ENCODE measurements around the gene BEGAIN.

Gene BEGAIN

GRCh38 chr14:100587086-100587762 is at the start of gene BEGAIN:
Gene BEGAIN (minus strand): TSS chr14:100587417. CDS start chr14:100587290, 127 bp downstream.
- DNase-seq (ENCODE audit: low read depth): no peak
- H3K4me3 ChIP-seq (ENCODE audit: low read depth, low read length): peak within 1 kb of the TSS; percentile 47
- in situ Hi-C loops (cut with HindIII; ENCODE audit: low sequenced_read_pairs): no loop called here
- TF ChIP-seq CTCF (IDR thresholded peaks at IDR 0.05; ENCODE audit: low read depth, low read length, missing control alignments): no peak

DNA sequence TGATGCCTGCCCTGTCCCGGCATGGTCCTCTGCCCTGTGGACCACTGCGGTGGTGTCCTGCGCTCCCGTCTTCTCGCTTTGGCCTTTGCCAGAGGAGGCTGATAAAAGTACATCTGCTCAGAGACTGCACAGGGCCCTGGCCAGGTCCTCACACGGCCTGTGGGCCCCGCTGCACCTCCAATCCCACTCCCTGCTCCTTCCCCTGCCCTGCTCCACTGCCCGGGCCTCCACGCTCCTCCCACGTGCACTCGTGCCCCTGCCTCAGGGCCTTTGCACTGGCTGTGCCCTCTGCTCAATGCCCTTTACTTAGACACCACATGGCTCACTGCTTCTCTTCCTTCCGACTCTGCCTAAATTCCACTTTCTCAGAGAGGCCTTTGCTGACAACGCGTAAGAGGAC is 49.3 kb upstream of the BEGAIN start:
- DNase-seq (ENCODE audit: low read depth): no peak
- no peak overlapping the region for H3K4me3 ChIP-seq (ENCODE audit: low read depth, low read length)
- TF ChIP-seq CTCF (IDR thresholded peaks at IDR 0.05; ENCODE audit: low read depth, low read length, missing control alignments): no peak
- in situ Hi-C loops (cut with HindIII; ENCODE audit: low sequenced_read_pairs): loop anchor here (5.0 kb wide), 1 partner anchor 54 kb away; no protein-coding TSS in a partner anchor

DNA sequence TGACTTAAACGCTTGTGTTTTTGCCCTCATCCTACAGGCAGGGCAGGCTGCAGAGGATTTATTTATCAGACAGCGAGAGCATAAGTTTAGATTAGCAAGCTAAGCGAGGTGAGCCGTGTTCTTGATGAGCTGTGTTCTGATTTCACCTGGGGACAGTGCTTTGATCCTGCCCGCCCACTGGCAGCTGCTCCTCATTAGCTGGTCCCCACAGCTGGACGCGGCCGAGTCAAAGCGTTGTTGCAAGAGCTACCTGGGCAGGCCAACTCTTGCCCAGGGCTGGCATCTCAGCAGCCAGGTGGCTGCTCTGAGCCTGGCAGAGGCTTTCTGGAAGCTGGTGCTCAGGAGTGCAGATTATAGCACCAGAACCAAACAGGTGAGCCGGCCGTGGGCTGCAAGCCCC is 46.8 kb upstream of the BEGAIN start:
- in situ Hi-C loops (cut with HindIII; ENCODE audit: low sequenced_read_pairs): no loop called here
- no peak overlapping the region for H3K4me3 ChIP-seq (ENCODE audit: low read depth, low read length)
- no peak for TF ChIP-seq CTCF (IDR thresholded peaks at IDR 0.05; ENCODE audit: low read depth, low read length, missing control alignments)
- DNase-seq (ENCODE audit: low read depth): no peak

- no peak overlapping the region for H3K4me3 ChIP-seq (ENCODE audit: low read depth, low read length)
- in situ Hi-C loops (cut with HindIII; ENCODE audit: low sequenced_read_pairs): no loop called here
- TF ChIP-seq CTCF (IDR thresholded peaks at IDR 0.05; ENCODE audit: low read depth, low read length, missing control alignments): no peak
- no peak for DNase-seq (ENCODE audit: low read depth)
Measured at GRCh38 chr14:100633406-100633805, 46.2 kb upstream of the BEGAIN start.

DNA sequence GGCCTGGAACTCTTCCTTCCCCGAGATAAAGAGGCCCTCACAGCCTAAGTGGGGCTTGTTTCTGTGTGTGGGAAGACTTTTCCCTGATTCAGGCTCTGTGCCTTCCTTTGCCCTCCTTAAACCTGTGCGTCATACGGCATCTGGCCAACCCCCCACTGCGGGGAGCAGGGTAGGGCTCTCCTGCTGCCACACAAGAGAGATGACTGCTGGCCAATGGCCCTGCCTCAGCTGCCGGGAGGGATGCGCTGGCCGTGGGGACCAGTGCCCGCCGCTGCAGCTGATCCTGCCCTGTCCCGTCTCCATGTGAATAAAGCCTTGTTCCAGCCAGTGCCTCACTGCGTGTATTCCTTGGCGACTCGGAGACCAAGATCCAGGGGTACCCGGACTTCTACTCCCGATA is 42.5 kb upstream of the BEGAIN start:
- no peak for TF ChIP-seq CTCF (IDR thresholded peaks at IDR 0.05; ENCODE audit: low read depth, low read length, missing control alignments)
- in situ Hi-C loops (cut with HindIII; ENCODE audit: low sequenced_read_pairs): no loop called here
- peak; percentile 60 for DNase-seq (ENCODE audit: low read depth)
- H3K4me3 ChIP-seq (ENCODE audit: low read depth, low read length): no peak overlapping the region

DNA sequence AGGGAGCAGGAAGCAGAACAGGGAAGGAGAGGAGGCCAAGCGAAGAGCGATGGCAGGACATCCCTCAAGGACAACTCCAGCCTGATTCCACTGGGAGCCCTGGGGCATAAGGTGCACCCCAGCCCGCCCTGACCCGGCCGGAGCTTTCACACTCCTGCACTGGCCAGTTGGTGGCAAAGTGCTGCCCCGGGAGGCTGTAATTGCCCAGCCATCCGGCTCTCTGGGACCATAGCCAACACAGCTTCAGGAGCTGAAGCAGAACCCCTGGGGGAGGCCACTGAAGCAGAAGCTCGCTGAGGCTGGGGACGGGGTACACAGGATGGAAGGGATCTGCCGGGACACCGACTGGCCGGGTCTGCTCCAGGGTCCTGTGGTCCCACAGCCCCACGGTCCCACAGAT is 41.9 kb upstream of the BEGAIN start:
- no peak for DNase-seq (ENCODE audit: low read depth)
- no peak overlapping the region for H3K4me3 ChIP-seq (ENCODE audit: low read depth, low read length)
- in situ Hi-C loops (cut with HindIII; ENCODE audit: low sequenced_read_pairs): no loop called here
- no peak for TF ChIP-seq CTCF (IDR thresholded peaks at IDR 0.05; ENCODE audit: low read depth, low read length, missing control alignments)

All from astrocyte of the cerebellum (primary cell).